GM12801 (cell line): ENCODE measurements around the gene PCCA.

ENCODE experiments used
- CTCF ChIP-seq: IDR thresholded peaks from one replicate; pipeline ENCODE4 v1.5.1; 2011; ENCODE audit warnings: control low read depth; ENCODE audit not compliant: insufficient read length; ENCODE audit errors: extremely low read depth

Gene PCCA

GRCh38 chr13:100088644-100089464 lies at the start of gene PCCA:
Gene PCCA, plus strand, starts transcription at chr13:100089093. Its CDS starts 28 bp downstream, at chr13:100089121.
- no peak for TF ChIP-seq CTCF

GRCh38 chr13:100039740-100040139 lies 49.2 kb upstream of the PCCA start:
- TF ChIP-seq CTCF, result no peak

GRCh38 chr13:100040196-100040595 lies 48.7 kb upstream of the PCCA start:
- no peak for TF ChIP-seq CTCF

- no peak for TF ChIP-seq CTCF
Measured at GRCh38 chr13:100044936-100045335, 44.0 kb upstream of the PCCA start.

GRCh38 chr13:100045355-100045754 lies 43.5 kb upstream of the PCCA start:
- TF ChIP-seq CTCF, result no peak

DNA sequence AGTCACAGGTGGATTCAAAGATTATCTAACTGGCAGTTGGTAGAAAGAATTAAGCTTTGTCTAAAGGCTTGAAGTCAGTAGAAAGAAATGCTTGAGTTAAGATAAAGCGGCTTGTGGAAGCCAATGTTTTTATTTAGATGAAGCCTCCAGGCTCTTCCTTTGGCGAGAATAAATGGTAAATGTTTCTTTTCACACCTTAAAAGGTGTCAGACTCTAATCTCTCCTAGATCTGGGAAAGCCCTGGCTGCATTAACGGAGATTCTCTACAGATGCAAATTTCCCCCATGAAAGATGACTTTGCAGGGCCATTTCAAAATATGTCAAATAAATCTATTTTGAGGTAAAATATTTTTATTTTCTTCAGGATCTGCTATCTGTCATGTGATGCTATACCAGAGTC lies 37.8 kb upstream of the PCCA start:
- no peak for TF ChIP-seq CTCF

DNA sequence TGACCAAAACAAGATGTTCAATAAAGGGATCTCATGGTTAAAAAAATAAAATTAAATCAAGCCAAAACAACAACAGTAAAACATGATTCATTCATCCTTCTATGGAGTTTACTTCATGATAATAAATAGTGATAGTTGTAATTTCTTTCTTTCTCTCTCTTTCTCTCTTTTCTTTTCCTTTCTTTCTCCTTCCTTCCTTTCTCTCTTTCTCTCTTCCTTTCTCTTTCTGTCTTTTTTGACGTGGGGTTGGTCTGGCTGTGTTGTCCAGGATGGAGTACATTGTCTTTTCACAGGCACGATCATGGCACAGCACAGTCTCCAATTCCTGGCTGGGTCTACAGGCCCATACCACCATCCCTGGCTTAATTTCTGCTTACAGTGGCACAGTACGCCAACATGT lies 29.1 kb upstream of the PCCA start:
- TF ChIP-seq CTCF, result no peak
